D721Med (cell line): ENCODE data around the gene SYT2.

Experiments used
- DNase-seq: peaks from one replicate; pipeline ENCODE4 v3.0.0; 2011; ENCODE audit warnings: low spot score; ENCODE audit not compliant: insufficient read length
- FAIRE-seq: peaks from 2 replicates; lab custom pipeline; 2011; peaks lifted over from hg19 to GRCh38; lab: Jason Lieb, UNC
- CTCF ChIP-seq: IDR thresholded peaks from 2 replicates; pipeline ENCODE4 v1.5.1; 2012; ENCODE audit warnings: mild to moderate bottlenecking, control low read depth; ENCODE audit not compliant: insufficient read depth; ENCODE audit errors: missing control alignments

Gene SYT2

GRCh38 chr1:202600432-202601041 is 109.7 kb downstream of the SYT2 start:
- DNase-seq, result no peak
- no peak for TF ChIP-seq CTCF
- no peak for FAIRE-seq

GRCh38 chr1:202599669-202600431 is 110.4 kb downstream of the SYT2 start:
- DNase-seq, result peak; percentile 57
- no peak for FAIRE-seq
- TF ChIP-seq CTCF, result peak; percentile 81

GRCh38 chr1:202597090-202597761 is 113.0 kb downstream of the SYT2 start:
- TF ChIP-seq CTCF, result no peak
- DNase-seq, result no peak
- no peak for FAIRE-seq

GRCh38 chr1:202596638-202597037 is 113.6 kb downstream of the SYT2 start:
- TF ChIP-seq CTCF, result no peak
- no peak for DNase-seq
- FAIRE-seq, result no peak

GRCh38 chr1:202593845-202594244 is 116.4 kb downstream of the SYT2 start:
- FAIRE-seq (no peak), DNase-seq (no peak)
- no peak for TF ChIP-seq CTCF

- no peak for TF ChIP-seq CTCF
- DNase-seq (no peak), FAIRE-seq (no peak)
Measured at GRCh38 chr1:202592146-202592545, 118.1 kb downstream of the SYT2 start.

- TF ChIP-seq CTCF, result no peak
- FAIRE-seq, result no peak
- no peak for DNase-seq
Measured at GRCh38 chr1:202591515-202591914, 118.7 kb downstream of the SYT2 start.
